ENCODE measurements around the gene FBXO15.

FBXO15 gene

DNA sequence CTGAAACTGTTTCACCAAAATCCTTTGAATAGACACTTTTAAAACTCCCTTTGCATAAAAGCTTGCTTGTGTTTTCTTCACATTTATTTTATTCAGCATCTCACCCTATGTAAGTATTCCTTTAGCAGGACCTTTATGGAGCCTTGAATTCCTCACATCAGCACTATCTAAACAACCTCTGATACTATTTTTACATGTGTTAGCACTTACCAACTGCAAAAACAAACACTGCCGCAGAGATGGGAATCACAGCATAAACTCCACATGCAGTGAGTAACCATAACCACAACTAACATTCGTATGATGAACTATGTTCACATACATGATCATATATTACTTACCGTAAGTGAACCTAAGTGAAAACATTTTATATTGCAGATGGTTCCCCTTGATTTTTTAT is 15.4 kb downstream of the FBXO15 start:
- FAIRE-seq (peak; percentile 96), DNase-seq (ENCODE audit: insufficient read length, low spot score) (no peak)
- TF ChIP-seq, protein P1, sequence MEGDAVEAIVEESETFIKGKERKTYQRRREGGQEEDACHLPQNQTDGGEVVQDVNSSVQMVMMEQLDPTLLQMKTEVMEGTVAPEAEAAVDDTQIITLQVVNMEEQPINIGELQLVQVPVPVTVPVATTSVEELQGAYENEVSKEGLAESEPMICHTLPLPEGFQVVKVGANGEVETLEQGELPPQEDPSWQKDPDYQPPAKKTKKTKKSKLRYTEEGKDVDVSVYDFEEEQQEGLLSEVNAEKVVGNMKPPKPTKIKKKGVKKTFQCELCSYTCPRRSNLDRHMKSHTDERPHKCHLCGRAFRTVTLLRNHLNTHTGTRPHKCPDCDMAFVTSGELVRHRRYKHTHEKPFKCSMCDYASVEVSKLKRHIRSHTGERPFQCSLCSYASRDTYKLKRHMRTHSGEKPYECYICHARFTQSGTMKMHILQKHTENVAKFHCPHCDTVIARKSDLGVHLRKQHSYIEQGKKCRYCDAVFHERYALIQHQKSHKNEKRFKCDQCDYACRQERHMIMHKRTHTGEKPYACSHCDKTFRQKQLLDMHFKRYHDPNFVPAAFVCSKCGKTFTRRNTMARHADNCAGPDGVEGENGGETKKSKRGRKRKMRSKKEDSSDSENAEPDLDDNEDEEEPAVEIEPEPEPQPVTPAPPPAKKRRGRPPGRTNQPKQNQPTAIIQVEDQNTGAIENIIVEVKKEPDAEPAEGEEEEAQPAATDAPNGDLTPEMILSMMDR (IDR thresholded peaks at IDR 0.05; ENCODE audit: insufficient read depth, missing control alignments), result no peak

DNA sequence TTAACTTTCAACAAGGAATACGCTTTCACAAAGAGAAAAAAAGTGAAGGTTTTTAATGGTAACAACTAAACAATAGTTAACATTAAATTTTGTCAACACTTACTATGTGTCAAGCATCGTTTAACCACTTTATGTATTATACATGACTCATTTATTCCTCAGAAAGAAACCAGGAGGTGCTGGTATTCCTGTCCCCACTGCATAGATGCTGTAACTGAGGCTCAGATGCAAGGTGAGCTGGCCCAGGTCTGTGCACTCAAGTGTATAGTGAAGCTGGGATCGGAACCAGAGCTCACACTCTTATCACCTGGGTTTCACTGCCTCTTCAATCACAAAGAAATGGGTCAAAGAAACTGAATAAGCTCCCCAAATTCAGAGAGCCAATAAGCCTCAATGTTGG is 16.5 kb downstream of the FBXO15 start:
- DNase-seq (ENCODE audit: insufficient read length, low spot score), result no peak
- no peak for FAIRE-seq
- TF ChIP-seq, protein P1 (IDR thresholded peaks at IDR 0.05; ENCODE audit: insufficient read depth, missing control alignments), result no peak

DNA sequence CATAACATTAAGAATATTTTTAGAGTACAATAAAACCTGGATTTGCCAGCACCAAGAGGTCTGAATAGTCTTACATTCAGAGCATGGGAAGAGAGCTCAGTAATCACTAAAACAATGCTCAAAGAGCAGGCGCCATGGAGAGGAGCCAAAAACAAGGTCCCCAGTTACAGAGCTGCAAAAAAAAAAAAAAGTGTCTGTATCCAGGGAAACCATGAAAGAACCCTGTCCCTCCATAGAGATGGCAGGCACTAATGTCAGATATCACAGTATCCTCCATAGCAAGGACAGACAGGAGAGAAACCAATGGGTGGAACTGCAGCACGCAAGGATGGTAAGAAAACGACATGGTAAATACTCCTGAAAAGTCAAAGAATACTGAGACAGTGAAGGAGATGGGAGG is 19.5 kb downstream of the FBXO15 start:
- DNase-seq (ENCODE audit: insufficient read length, low spot score) (no peak), FAIRE-seq (peak; percentile 77)
- TF ChIP-seq, protein P1 (IDR thresholded peaks at IDR 0.05; ENCODE audit: insufficient read depth, missing control alignments), result no peak

- FAIRE-seq (no peak), DNase-seq (ENCODE audit: insufficient read length, low spot score) (no peak)
- TF ChIP-seq, protein P1 (IDR thresholded peaks at IDR 0.05; ENCODE audit: insufficient read depth, missing control alignments), result no peak
Measured at GRCh38 chr18:74126684-74127655, 20.7 kb downstream of the FBXO15 start.

- FAIRE-seq (no peak), DNase-seq (ENCODE audit: insufficient read length, low spot score) (no peak)
- TF ChIP-seq, protein P1 (IDR thresholded peaks at IDR 0.05; ENCODE audit: insufficient read depth, missing control alignments), result no peak
Measured at GRCh38 chr18:74124642-74125041, 23.0 kb downstream of the FBXO15 start.

- TF ChIP-seq, protein P1 (IDR thresholded peaks at IDR 0.05; ENCODE audit: insufficient read depth, missing control alignments), result no peak
- FAIRE-seq (no peak), DNase-seq (ENCODE audit: insufficient read length, low spot score) (no peak)
Measured at GRCh38 chr18:74123200-74123599, 24.4 kb downstream of the FBXO15 start.

Measured in D721Med (cell line).